SIG-M5 treated with dmso at 0.1 percent for 504 hours (cell line): ENCODE data around the gene SH3RF2.
A peak's percentile ranks its signal among the peaks of the same experiment; 100 is the strongest.
"Not testable (repeated sequence)": the region's sequence is repeated elsewhere in the genome, so short reads cannot be mapped to it uniquely, and the experiment has no call there.

ENCODE experiments used
- DNase-seq: peaks from one replicate; lab custom pipeline; 2025; ENCODE audit not compliant: unreplicated experiment; lab: John Stamatoyannopoulos, UW

The SH3RF2 gene

DNA sequence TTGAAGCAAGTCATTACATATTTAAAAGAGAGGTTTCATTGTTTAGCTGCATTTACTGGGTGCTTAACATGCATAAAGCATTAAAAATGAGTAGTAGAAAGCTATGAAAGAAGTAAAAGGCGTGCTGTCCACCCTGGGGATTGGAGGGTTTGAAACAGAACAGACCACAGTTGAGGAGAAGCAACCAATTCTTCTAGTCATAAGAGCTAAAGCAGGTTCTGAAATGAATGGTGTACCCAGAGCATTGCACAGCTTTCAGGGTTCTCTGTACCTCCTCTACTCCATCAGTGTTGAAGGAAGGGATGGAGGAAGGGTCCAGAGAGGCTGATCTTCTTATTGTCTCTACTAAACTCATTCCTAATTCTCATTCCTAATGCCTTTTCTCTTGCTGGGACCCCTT lies 68.9 kb downstream of the SH3RF2 start:
- DNase-seq, result no peak

DNA sequence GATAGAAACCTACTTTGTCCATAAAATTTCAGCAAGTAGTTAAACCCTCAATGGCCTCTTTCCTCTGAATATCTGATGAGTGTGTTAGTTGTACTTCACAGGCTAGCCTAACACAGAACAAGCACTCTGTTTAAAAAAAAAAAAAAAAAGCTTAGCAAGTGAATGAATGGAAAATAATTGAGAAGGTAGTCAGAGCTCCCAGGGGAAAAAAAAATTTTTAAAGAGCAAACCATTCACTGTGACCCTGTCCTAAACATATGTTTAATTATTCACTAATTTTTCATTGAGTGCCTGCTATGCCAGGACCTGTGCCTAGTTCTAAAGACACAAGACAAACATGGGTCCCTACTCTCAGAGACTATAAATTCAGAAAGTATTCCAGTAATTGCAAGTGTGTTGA lies 69.3 kb downstream of the SH3RF2 start:
- no peak for DNase-seq

- peak; percentile 94 for DNase-seq
Measured at GRCh38 chr5:146006470-146007190, 70.3 kb downstream of the SH3RF2 start.

DNA sequence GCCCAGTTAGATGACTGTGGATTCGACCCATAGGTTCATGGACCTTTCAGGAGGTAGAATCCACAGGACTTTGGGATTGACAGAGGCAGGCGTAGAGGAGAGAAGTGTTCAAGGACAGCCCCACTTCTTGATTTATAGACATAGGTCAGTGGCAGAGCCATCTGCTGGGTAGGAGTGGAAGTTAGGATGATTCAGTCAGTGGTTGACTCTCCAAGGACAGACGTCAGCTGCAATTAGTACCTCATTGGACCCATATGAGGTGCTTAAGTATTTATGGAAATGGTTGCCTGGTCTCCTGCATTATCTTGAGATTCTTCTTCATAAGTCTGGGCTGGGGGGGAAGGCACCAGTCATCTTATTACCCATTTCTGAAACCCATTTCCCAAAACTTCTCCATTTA lies 70.9 kb downstream of the SH3RF2 start:
- DNase-seq, result peak; percentile 37

DNA sequence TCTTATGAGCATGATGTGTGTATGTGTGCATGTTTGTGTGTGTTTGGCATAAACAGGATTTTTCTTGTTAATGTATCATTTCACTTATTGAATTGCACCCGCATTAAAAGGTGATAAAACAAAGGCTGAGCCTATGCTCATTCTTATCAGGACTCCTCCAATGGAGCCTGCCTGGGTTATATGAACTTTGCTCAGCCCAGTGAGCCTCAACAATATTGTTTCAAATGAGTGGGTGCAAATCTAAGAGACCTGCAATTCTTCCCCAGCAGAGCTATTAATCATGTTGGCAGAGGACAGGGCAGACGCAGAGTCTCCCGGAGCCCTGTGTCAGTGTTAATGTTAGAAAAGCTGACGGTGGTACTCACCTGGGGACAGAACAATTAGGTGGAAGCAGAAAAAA lies 71.6 kb downstream of the SH3RF2 start:
- DNase-seq, result no peak

- no peak for DNase-seq
Measured at GRCh38 chr5:146009020-146009419, 72.6 kb downstream of the SH3RF2 start.

GRCh38 chr5:146010447-146010846 lies 74.1 kb downstream of the SH3RF2 start:
- not testable (repeated sequence) for DNase-seq

GRCh38 chr5:146013761-146014160 lies 77.4 kb downstream of the SH3RF2 start:
- no peak for DNase-seq

DNA sequence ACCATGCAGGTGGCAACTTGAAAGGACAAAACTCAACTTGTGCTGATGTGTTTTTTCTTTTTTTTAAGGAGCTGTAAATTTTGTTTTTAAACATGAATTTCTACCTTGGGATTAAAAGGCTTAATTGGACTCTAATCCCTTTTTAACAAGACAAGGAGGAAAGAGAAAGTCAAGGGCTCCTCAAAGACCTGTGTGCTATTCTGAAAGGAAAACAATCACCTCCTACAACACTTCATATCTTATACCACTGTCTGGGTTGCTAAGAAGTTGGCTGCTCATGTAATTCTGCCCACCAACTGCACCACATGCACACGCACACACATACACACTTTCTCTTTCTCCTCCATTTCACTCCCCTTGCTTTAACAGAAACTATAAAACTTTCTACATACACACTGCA lies 78.6 kb downstream of the SH3RF2 start:
- DNase-seq, result no peak

- no peak for DNase-seq
Measured at GRCh38 chr5:146016764-146017484, 80.5 kb downstream of the SH3RF2 start.

- DNase-seq, result no peak
Measured at GRCh38 chr5:146018514-146019375, 82.4 kb downstream of the SH3RF2 start.

- no peak for DNase-seq
Measured at GRCh38 chr5:146020100-146020499, 83.7 kb downstream of the SH3RF2 start.

DNA sequence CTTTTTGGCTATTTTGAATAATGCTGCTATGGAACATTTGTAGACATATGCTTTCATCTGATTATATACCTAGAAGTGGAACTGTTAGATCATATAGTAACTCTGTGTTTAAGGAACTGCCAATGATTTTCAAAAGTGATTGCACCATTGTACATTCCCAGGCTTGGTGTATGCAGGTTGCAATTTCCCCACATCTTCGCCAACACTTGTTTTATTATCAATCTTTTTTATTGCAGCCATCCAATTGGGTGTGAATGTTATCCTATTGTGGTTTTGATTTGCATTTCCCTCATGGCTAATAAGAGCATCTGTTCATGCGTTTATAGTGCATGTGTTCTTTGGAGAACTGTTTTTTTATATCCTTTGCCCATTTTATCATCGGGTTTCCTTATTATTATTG lies 87.7 kb downstream of the SH3RF2 start:
- no peak for DNase-seq

GRCh38 chr5:146025114-146025680 lies 88.8 kb downstream of the SH3RF2 start:
- no peak for DNase-seq

DNA sequence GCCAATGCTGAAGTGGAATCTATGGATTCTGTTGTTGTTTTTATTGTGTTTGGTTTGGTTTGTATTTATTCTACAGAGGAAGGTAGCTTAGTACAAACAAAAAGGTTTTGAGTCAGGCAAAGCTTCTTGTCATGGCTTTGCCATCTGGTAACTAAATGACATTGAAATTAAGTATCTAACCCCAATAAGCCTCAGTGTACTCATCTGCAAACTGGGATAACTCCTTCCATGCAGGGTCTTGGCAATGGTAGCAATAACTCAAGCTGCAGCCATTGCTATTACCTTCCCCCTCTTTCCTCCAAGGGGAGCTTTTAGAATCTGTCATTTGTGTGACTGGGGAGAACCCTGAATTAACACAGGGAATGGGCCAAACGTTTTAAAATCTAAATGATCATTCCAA lies 89.3 kb downstream of the SH3RF2 start:
- no peak for DNase-seq

- DNase-seq, result no peak
Measured at GRCh38 chr5:146026307-146027010, 90.1 kb downstream of the SH3RF2 start.

DNA sequence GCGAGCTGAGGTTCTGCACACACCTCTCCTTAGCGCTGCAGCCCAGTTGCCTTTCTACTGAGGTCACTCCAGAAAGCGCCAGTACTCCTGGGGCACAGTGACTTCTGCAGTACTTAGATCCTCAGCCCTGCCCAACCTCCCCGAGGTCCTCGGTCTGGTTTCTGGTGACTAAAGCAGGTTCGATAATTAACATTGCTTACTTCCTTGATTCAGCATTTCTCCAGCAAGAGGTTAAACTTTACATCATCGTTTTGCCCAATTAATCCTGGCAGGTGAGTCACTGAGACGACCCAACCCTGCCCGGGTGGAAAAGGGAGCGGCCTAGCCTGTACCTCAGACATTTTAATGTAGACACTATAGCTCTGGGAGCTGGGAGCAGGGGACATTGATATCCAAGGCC lies 91.4 kb downstream of the SH3RF2 start:
- peak; percentile 38 for DNase-seq

- DNase-seq, result no peak
Measured at GRCh38 chr5:146032911-146033310, 96.5 kb downstream of the SH3RF2 start.

DNA sequence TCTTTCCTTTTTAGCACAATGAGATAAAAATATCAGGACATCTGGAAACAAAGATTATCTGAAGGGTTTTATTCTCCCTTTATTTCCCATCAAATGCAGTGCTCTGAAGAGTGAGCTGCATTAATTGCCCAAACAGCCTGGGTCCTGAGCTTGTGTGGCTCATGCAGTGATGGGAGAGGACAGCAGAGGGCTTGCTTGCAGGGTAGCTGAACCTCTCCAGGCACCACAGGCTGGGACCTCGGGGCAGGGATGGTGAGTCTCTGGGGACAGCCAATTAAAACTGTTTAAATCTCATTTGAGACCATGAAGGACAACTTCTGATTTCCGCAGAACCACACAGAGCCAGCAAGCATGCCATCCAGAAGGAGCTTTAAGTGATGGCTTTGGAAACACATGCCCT lies 97.7 kb downstream of the SH3RF2 start:
- peak; percentile 3 for DNase-seq

DNA sequence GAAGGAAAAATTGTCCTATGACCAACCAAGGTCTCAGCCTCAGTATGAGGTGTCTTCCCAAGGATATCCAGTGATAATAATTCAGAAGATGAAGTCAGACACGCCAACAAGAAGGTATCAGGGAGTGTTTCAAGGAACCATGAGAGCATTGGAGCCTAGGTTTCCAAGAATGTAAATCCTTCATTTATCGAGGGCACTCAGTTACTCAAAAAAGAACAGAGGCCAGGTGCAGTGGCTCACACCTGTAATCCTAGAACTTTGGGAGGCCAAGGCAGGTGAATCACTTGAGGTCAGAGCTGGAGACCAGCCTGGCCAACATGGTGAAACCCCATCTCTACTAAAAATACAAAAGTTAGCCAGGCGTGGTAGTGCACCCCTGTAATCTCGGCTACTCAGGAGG lies 98.2 kb downstream of the SH3RF2 start:
- DNase-seq, result no peak

GRCh38 chr5:146039420-146039819 lies 103.0 kb downstream of the SH3RF2 start:
- DNase-seq, result peak; percentile 74
